NCI-H460 (cell line): ENCODE measurements around the gene TM4SF4. TPM values are rescaled to one million over a fixed set of nuclear protein-coding genes. Genes with fewer than 3 reads are reported as not detected.

Experiments used
- DNase-seq: peaks from one replicate; pipeline ENCODE4 v3.0.0-alpha.2; 2016; ENCODE audit warnings: low read depth; ENCODE audit errors: extremely low read depth
- total RNA-seq: library from RNA; depleted of rRNA; stranded (reverse); fragments of >200 nt; shearing (Covaris generic); gene quantifications from 2 replicates; pipeline ENCODE4 v1.2.3, GENCODE V29; 2014

TM4SF4 gene
- total RNA-seq, 1 experiment from 2014 or later: 0.10 TPM

- DNase-seq: peak; percentile 84
Measured at GRCh38 chr3:149480326-149481017, 6.0 kb downstream of the TM4SF4 start.

DNA sequence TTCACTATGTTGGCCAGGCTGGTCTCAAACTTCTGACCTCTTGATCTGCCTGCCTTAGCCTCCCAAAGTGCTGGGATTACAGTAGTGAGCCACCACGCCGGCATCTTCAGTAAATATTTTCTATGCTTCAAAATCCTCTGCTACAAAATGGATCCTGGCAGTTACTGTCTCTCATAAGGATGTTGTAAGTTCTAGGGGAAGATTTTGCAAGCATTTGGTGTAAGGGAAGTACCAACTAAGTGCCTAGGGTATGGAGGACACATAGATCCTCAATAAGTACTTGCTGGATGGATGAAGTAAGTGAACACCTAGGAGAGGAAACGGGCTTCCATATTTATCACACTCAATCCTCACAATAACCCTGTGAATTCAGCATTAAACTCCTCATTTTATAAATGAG lies 6.6 kb downstream of the TM4SF4 start:
- DNase-seq: no peak

DNA sequence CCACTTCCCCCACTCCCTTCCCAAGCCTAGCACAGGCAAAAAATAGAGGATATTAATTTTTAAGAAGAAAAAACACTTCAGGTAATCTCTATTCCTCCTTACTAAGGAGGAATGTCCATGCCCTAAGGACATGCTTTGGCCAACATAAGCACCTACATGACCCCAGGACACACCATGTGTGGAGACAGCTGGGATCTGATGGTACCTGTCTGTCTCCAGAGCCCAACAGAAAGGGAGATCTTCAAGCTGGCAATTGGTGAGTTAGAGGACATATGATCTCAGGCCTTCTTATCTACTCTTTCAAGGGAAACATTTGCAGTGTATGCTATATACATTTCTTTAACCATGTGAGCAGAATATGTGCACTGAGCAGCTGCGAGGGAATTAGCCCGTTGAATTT lies 7.0 kb downstream of the TM4SF4 start:
- DNase-seq: no peak

- DNase-seq: no peak
Measured at GRCh38 chr3:149486726-149487125, 12.2 kb downstream of the TM4SF4 start.

DNA sequence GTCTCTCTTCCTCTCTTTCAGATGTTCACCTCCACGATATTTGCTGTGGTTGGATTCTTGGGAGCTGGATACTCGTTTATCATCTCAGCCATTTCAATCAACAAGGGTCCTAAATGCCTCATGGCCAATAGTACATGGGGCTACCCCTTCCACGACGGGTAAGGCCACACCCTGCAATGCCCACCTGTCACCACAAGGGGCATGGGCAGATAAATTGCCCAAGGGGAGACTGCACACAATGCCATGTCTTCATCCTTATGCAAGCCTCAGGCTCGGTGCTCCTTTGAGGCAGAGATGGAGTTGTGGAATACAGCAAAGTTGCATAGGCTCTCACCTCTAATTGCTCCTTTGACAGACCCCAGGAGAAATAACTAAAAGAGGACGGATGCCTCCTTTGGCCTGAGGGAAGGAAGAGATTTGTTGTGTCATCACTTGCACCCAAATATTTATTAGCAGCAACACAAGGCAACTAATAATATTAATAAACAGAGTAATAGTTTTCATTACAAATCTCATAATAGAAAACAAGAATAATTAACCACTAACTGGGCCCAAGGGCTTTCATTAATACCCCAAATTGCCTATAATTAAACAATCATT lies 13.2 kb downstream of the TM4SF4 start:
- DNase-seq: peak; percentile 11

DNA sequence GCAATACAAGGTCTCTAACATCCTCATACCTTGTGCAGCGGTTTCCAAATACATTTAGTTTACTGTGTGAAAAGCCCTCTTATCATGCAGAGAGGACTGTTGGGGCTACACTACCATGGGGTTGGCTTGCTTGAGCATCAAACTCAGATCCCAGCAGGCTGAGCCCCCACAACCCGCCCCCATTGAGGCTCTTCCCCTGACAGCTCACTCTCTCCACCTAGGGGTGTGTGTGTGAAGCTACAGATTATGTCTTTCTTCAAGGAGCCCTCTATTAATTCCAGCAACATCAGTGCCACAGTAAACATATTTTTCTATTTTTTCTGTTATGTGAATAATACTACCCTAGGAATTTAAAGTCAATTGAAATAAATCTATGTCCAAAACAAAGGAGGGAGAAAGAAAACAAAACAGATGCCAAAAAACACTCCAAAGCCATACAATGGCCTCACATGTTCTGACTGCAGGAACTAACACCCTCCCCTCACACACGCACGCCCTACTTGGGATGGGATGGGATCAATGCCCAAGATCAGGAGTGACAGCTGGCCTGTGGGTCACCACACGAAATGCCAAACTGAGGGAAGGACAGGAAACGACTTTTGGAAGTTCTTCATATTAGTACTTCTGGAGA lies 14.7 kb downstream of the TM4SF4 start:
- DNase-seq: no peak

DNA sequence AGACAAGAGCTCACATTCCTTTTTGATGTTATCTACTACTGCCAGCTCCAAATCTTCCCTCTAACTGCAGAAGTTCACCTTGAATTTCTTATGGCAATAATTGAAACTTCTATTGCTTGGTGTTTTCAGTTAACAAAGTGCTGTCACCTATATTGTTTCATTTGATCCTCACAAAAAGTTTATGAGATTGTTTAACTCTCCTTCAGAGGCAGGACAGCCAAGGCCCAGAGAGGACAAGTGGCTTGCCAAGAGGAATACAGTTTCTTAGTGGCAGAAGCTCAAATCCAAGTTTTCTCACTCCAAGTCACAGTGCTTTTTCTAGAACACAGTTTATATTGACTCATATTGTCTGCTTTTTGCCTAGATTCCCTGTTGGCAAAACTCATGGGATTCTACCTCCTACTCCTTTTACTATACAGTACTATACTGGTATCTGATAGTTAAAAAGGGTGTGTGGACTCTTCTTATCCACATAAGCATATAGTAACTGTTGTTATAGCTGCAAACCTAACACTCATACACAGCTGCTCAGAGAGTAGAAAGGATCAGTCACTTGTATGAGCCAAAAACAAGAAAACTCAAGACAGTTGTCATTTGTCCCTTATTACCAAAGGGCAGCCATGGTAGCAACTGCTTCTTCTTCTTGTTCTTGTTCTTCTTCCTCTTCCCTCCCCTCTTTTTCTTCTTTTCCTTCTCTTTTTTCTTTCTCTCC lies 15.9 kb downstream of the TM4SF4 start:
- DNase-seq: no peak

DNA sequence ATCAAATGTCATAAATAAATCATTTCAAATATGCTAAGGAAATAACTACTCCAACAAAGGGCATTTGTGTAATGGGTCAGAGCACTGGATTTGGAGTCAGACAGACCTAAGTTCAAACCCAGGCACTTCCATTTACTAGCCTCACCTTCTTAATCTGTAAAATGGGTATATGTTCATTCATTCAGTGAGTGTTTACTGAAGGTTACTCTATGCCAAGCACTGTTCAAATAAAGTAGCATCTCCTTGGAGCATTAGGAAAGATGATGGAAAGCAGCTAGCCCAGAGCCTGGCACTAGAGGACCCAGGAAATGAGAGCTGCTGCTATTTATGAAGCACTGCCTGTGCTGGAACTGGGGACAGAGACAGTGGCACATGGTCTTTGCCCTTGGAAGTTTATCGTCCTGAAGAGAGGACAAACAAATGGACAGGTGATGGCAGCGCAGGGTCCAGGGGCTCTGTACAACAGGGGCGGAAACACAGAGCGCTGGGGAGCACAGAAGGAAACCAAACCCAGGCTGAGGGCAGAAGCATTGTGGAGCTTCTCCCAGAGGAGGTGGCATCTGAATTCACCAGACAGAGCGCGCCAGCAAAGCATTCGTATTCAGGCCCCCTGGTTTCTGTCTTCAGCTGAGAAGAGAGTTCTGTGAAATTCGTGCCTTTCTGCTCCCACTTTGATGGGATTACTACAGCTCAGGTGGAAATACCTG lies 19.0 kb downstream of the TM4SF4 start:
- DNase-seq: no peak

DNA sequence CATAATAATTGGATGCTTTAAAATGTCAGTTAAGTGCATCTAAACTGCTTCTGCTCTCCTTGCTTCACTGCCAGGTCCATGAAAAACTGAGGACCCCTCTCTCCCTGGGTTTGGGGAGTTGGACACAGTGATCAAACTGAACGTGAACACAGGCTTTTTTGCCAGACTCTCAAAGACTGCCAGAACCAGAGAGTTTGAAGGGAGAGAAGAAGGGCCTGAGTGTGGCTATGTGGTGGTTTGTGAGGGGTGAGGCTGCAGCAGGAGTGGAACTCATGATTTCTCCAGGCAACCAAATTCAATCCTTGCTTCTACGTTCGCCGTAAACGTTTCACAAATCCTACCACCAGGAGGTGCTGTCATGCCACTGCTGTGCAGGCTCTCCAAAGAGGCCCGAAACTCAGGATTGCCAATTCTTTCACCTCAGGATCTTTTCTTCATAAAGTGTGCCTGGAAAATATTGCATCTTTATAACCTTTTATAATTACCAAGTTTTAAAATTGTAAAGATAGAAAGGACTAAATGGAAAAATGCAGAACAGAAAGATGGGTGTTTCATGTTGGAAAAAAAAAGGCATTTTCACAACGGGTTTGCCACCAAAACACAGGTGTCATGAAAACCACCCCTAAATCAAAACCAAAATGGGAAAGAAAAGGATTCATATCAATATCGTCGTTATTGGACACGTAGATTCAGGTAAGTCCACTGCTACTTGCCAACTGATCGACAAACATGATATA lies 19.7 kb downstream of the TM4SF4 start:
- peak; percentile 61 for DNase-seq

- DNase-seq: no peak
Measured at GRCh38 chr3:149494759-149495580, 20.5 kb downstream of the TM4SF4 start.

DNA sequence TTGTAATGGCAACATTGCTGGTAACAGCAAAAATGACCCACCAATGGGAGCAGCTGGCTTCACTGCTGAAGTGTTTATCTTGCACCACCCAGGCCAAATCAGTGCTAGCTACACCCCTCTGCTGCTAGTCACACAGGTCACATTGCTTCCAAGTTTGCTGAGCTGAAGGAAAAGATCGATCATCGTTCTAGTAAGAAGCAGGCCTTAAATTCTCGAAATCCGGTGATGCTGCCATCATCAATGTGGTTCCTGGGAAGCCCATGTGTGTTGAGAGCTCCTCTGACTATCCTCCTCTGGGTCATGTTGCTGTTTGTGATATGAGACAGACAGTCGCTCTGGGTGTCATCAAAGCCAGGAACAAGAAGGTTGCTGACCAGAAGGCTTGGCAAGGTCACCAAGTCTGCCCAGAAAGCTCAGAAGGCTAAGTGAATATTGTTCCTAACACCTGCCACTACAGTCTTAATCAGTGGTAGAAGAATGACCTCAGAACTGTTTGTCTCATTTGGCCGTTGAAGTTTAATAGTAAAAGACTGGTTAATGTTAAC lies 21.2 kb downstream of the TM4SF4 start:
- DNase-seq: no peak

DNA sequence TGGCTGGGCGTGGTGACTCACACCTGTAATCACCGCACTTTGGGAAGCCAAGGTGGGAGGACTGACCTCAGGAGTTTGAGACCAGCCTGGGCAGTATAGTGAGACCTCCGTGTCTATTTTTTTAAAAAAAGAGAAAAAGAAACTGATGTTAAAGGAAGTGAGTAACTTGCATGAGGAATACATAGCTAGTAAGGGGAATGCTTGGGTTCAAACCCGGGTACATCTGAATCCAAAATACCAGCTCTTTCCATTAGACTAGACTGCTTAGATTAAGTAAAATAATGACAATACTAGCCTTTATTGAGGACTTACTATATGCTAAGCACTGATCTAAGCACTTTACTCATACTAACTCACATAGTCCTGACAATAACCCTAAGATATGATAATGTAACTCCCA lies 22.4 kb downstream of the TM4SF4 start:
- no peak for DNase-seq

- no peak for DNase-seq
Measured at GRCh38 chr3:149497966-149498670, 23.6 kb downstream of the TM4SF4 start.

- no peak for DNase-seq
Measured at GRCh38 chr3:149501524-149501923, 27.0 kb downstream of the TM4SF4 start.

DNA sequence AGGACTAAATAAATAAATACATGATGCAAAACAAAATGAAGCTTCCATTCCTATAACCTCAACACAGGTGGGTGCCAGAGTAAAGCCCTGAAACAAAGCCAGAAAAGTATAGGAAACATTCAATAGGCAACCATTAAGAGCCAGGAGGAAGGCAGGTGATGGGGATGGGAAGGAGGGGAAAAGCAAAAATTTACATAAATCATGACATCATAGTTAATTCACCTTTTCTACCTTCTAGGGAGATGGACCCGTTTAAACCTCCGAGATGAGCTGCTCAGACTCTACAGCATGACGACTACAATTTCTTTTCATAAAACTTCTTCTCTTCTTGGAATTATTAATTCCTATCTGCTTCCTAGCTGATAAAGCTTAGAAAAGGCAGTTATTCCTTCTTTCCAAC lies 27.9 kb downstream of the TM4SF4 start:
- no peak for DNase-seq

DNA sequence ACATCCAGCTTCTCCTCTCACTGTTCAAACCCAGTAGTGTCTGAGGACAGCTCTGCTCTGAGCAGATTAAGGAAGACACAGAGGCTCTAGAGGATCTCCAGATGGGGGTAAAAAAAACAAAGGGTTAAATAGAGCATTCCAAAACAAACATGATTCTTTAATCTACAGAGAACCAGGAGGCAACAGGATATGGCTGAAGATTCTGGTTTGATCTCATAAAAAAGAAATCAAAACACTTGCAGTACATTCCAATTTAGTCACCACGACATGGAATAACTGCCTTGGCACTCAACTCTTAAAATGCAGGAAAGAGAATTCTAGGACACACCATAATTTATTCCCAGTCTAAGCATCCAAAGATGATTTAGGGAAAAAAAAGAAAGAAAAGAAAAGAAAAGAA lies 32.0 kb downstream of the TM4SF4 start:
- no peak for DNase-seq

DNA sequence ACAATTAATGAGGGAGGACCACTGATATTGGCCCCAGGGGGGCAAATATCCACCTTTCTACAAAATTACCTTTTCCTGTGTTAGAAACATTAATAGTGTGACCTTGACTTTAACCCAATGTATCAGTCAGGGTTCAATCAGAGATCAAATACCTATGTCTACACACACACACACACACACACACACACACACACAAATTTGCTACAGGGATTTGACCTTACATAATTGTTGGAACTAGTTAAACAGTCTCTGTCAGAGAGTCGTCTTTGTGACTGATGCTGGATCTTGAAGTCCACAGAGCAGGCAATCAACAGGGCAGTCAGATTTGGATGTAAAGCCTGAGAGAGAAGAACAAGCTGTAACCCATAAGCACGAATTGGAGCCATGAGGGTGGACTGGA lies 32.5 kb downstream of the TM4SF4 start:
- DNase-seq: no peak

- no peak for DNase-seq
Measured at GRCh38 chr3:149507491-149508324, 33.2 kb downstream of the TM4SF4 start.
